Neural cell (in vitro differentiated cells): ENCODE results near the gene DNM2. TPM values are rescaled to one million over a fixed set of nuclear protein-coding genes. Genes with fewer than 3 reads are reported as not detected.
"Not testable (repeated sequence)": the region's sequence is repeated elsewhere in the genome, so short reads cannot be mapped to it uniquely, and the experiment has no call there.

Experiments used
- H2AFZ ChIP-seq: fragments of 200-600, 300-800 bp; sonication (generic), shearing (Covaris generic); 2 replicates; pipeline ENCODE4 v1.6.0; 2014; ENCODE audit warnings: low read depth, mild to moderate bottlenecking, antibody characterized with exemption, low read length, moderate library complexity
- H3F3A ChIP-seq: fragments of 200-600 bp; shearing (Covaris generic); 2 replicates; pipeline ENCODE4 v1.6.1; 2016; ENCODE audit warnings: mild to moderate bottlenecking, moderate library complexity, mixed read lengths, antibody characterized with exemption, low read length; ENCODE audit not compliant: insufficient read depth, poor library complexity, severe bottlenecking
- H3K27ac ChIP-seq: fragments of 200-600, 300-800 bp; sonication (generic), shearing (Covaris generic); 2 replicates; pipeline ENCODE4 v1.5.1; 2014; ENCODE audit warnings: mild to moderate bottlenecking, low read length, moderate library complexity
- H3K27me3 ChIP-seq: fragments of 300-800, 200-600 bp; sonication (generic), shearing (Covaris generic); 2 replicates; pipeline ENCODE4 v1.6.0; 2014; ENCODE audit warnings: mild to moderate bottlenecking, low read depth, low read length, moderate library complexity; ENCODE audit not compliant: insufficient read depth
- H3K36me3 ChIP-seq: fragments of 300-800, 200-600 bp; sonication (generic), shearing (Covaris generic); 2 replicates; pipeline ENCODE4 v1.5.1; 2014; ENCODE audit warnings: mild to moderate bottlenecking, antibody characterized with exemption, low read length, moderate library complexity; ENCODE audit not compliant: insufficient read depth
- H3K4me2 ChIP-seq: fragments of 300-800, 200-600 bp; sonication (generic), shearing (Covaris generic); 2 replicates; pipeline ENCODE4 v1.6.0; 2014; ENCODE audit warnings: mild to moderate bottlenecking, low read length
- H3K4me3 ChIP-seq: fragments of 300-800, 200-600 bp; sonication (generic), shearing (Covaris generic); 2 replicates; pipeline ENCODE4 v1.5.1; 2014; ENCODE audit warnings: mild to moderate bottlenecking, low read length, moderate library complexity
- H3K79me2 ChIP-seq: fragments of 200-600 bp; shearing (Covaris generic); replicated peaks from 2 replicates; pipeline ENCODE4 v1.6.0; 2014; ENCODE audit warnings: mild to moderate bottlenecking, low read length, moderate library complexity; ENCODE audit not compliant: insufficient read depth
- H3K9ac ChIP-seq: fragments of 300-800, 200-600 bp; sonication (generic), shearing (Covaris generic); 2 replicates; pipeline ENCODE4 v1.6.1; 2016; ENCODE audit warnings: mild to moderate bottlenecking, low read length, mixed read lengths
- H3K9me2 ChIP-seq: fragments of 200-600 bp; shearing (Covaris generic); 2 replicates; pipeline ENCODE4 v1.6.1; 2016; ENCODE audit warnings: mild to moderate bottlenecking, low read length, mixed read lengths; ENCODE audit not compliant: insufficient read depth
- H3K9me3 ChIP-seq: fragments of 200-600, 300-800 bp; sonication (generic), shearing (Covaris generic); 2 replicates; pipeline ENCODE4 v1.6.1; 2016; ENCODE audit warnings: mild to moderate bottlenecking, mixed run types, low read length, moderate library complexity, mixed read lengths
- H4K20me1 ChIP-seq: fragments of 200-600 bp; shearing (Covaris generic); 2 replicates; pipeline ENCODE4 v1.6.1; 2016; ENCODE audit warnings: mild to moderate bottlenecking, mixed run types; ENCODE audit not compliant: insufficient read depth
- EP300 ChIP-seq: fragments of 450-650 bp; conservative IDR thresholded peaks from 2 replicates; pipeline ENCODE4 v1.6.1; 2014; ENCODE audit warnings: antibody characterized with exemption, mild to moderate bottlenecking, moderate library complexity; ENCODE audit not compliant: poor library complexity, severe bottlenecking
- EZH2 ChIP-seq: fragments of 200-600, 300-800 bp; shearing (Covaris generic), sonication (generic); IDR thresholded peaks from 2 replicates; pipeline ENCODE4 v1.6.1; 2014; ENCODE audit warnings: antibody characterized with exemption, low read length, borderline replicate concordance, mild to moderate bottlenecking; ENCODE audit not compliant: insufficient read depth, poor library complexity, severe bottlenecking
- MXI1 ChIP-seq: fragments of 450-650 bp; conservative IDR thresholded peaks from 2 replicates; pipeline ENCODE4 v1.6.1; 2014; ENCODE audit warnings: antibody characterized with exemption, mild to moderate bottlenecking; ENCODE audit not compliant: poor library complexity, severe bottlenecking
- POLR2AphosphoS5 ChIP-seq: IDR thresholded peaks from 2 replicates; pipeline ENCODE4 v1.6.1; 2012
- RAD21 ChIP-seq: fragments of 450-650 bp; conservative IDR thresholded peaks from 2 replicates; pipeline ENCODE4 v1.6.1; 2014; ENCODE audit warnings: antibody characterized with exemption, mild to moderate bottlenecking, moderate library complexity
- SMC3 ChIP-seq: fragments of 450-650 bp; conservative IDR thresholded peaks from 2 replicates; pipeline ENCODE4 v1.6.1; 2014; ENCODE audit warnings: antibody characterized with exemption, mild to moderate bottlenecking, moderate library complexity; ENCODE audit not compliant: poor library complexity
- TAF1 ChIP-seq: IDR thresholded peaks from 2 replicates; pipeline ENCODE4 v1.6.1; 2012; ENCODE audit warnings: low read depth
- polyA plus RNA-seq: library from polyadenylated mRNA; depleted of rRNA; stranded (reverse); fragments of >200 nt; gene quantifications from 2 replicates; pipeline ENCODE4 v1.2.3, GENCODE V29; 2014
- TF ChIP-seq, protein P1 (sequence below): fragments of 450-650 bp; IDR thresholded peaks from 2 replicates; pipeline ENCODE4 v1.5.1; 2014; ENCODE audit warnings: antibody characterized with exemption, mild to moderate bottlenecking, moderate library complexity; ENCODE audit not compliant: poor library complexity, severe bottlenecking
- TF ChIP-seq, protein P2 (sequence below): IDR thresholded peaks from 2 replicates; pipeline ENCODE4 v1.6.1; 2012; ENCODE audit warnings: borderline replicate concordance

Gene DNM2
- polyA plus RNA-seq, 1 donor from 2014 or later, result 31.4 TPM

DNA sequence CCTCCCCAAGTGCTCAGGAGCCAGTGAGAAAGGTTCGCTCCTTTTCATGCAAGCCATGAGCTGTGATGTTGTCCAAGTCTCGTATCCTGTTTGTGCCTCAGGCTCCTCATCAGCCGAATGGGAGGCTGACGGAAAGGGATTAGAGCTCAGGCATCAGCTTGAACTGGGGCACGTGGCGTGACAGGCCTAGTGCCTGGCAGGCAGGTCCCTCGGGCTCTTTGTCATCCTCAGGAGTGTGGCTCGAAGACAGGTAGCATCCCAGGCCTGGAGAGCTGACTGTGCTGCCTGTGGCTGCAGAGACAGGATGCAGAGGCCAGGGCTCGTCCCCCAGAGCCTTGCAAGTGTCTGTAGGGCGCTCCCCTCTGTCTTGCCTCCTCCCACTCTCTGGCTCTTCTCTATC lies 38.5 kb downstream of the DNM2 start:
- Histone ChIP-seq H3K4me3 (no peak overlapping the region), H3K9ac (no peak overlapping the region), H4K20me1 (no peaks in the 10 kb centered on the region), H3K27ac (no peak overlapping the region), H3K36me3 (peaks cover 1% of the 10 kb centered on the region), H2AFZ (no peak overlapping the region), H3K27me3 (no peaks in the 10 kb centered on the region), H3K9me2 (no peaks in the 10 kb centered on the region), H3K9me3 (no peaks in the 10 kb centered on the region), H3K4me2 (no peak overlapping the region), H3F3A (no peaks in the 10 kb centered on the region), H3K79me2 (no peaks in the 10 kb centered on the region)
- TF ChIP-seq, protein P1, sequence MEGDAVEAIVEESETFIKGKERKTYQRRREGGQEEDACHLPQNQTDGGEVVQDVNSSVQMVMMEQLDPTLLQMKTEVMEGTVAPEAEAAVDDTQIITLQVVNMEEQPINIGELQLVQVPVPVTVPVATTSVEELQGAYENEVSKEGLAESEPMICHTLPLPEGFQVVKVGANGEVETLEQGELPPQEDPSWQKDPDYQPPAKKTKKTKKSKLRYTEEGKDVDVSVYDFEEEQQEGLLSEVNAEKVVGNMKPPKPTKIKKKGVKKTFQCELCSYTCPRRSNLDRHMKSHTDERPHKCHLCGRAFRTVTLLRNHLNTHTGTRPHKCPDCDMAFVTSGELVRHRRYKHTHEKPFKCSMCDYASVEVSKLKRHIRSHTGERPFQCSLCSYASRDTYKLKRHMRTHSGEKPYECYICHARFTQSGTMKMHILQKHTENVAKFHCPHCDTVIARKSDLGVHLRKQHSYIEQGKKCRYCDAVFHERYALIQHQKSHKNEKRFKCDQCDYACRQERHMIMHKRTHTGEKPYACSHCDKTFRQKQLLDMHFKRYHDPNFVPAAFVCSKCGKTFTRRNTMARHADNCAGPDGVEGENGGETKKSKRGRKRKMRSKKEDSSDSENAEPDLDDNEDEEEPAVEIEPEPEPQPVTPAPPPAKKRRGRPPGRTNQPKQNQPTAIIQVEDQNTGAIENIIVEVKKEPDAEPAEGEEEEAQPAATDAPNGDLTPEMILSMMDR, result no peak
- TF ChIP-seq POLR2AphosphoS5 (no peak), RAD21 (no peak), EZH2 (no peak), SMC3 (no peak), TAF1 (no peak), EP300 (no peak), MXI1 (no peak)
- TF ChIP-seq, protein P2, sequence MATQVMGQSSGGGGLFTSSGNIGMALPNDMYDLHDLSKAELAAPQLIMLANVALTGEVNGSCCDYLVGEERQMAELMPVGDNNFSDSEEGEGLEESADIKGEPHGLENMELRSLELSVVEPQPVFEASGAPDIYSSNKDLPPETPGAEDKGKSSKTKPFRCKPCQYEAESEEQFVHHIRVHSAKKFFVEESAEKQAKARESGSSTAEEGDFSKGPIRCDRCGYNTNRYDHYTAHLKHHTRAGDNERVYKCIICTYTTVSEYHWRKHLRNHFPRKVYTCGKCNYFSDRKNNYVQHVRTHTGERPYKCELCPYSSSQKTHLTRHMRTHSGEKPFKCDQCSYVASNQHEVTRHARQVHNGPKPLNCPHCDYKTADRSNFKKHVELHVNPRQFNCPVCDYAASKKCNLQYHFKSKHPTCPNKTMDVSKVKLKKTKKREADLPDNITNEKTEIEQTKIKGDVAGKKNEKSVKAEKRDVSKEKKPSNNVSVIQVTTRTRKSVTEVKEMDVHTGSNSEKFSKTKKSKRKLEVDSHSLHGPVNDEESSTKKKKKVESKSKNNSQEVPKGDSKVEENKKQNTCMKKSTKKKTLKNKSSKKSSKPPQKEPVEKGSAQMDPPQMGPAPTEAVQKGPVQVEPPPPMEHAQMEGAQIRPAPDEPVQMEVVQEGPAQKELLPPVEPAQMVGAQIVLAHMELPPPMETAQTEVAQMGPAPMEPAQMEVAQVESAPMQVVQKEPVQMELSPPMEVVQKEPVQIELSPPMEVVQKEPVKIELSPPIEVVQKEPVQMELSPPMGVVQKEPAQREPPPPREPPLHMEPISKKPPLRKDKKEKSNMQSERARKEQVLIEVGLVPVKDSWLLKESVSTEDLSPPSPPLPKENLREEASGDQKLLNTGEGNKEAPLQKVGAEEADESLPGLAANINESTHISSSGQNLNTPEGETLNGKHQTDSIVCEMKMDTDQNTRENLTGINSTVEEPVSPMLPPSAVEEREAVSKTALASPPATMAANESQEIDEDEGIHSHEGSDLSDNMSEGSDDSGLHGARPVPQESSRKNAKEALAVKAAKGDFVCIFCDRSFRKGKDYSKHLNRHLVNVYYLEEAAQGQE, result no peak

DNA sequence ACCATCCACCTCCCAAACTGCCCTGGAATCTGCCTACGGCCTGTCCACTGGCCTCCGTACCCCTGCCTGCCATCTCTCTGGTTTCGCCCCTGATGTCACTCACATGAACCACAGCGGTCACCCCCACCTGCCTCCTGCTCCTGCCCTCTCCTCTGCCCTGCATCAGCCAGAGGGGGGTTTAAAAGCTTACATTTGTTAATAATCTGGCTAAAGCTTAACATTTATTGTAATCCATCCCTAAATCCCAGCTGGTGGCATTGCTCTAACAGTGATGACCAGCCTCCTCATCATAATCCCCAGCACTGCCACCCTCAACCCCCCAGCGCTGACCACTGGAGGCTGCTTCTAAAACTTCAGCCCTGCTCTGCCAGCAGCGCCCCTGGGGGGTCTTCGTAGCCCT lies 38.9 kb downstream of the DNM2 start:
- Histone ChIP-seq H3K27me3 (no peaks in the 10 kb centered on the region), H3K4me2 (no peak overlapping the region), H3K9me2 (no peaks in the 10 kb centered on the region), H2AFZ (no peak overlapping the region), H4K20me1 (no peaks in the 10 kb centered on the region), H3K4me3 (no peak overlapping the region), H3K9me3 (no peaks in the 10 kb centered on the region), H3F3A (no peaks in the 10 kb centered on the region), H3K27ac (no peak overlapping the region), H3K36me3 (peaks cover 5% of the 10 kb centered on the region), H3K79me2 (no peaks in the 10 kb centered on the region), H3K9ac (no peak overlapping the region)
- TF ChIP-seq, protein P1, result no peak
- no peak for TF ChIP-seq POLR2AphosphoS5

DNA sequence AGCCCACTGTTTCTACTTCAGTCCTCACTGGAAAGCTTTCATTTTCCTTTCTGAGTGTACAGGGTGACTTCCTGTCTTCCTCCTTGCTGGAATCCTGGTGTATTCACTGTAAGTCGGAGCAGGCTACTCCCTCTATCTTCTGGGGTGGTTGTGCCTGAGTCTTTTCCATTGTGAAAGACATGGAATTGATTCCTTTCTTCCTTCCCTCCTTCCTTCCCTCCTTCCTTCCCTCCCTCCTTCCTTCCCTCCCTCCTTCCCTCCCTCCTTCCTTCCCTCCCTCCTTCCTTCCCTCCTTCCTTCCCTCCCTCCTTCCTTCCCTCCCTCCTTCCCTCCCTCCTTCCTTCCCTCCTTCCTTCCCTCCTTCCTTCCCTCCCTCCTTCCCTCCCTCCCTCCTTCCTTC lies 40.2 kb downstream of the DNM2 start:
- not testable (repeated sequence) for H4K20me1 ChIP-seq, H3K4me2 ChIP-seq, H2AFZ ChIP-seq, H3K27me3 ChIP-seq, H3K79me2 ChIP-seq, H3K27ac ChIP-seq, H3K9ac ChIP-seq, H3K4me3 ChIP-seq, H3K36me3 ChIP-seq, H3K9me3 ChIP-seq, H3F3A ChIP-seq, H3K9me2 ChIP-seq
